Ovary (tissue), 3 donors: ENCODE data around the gene APBA1.

Experiments used
- CTCF ChIP-seq, 3 donors: fragments of 450-650 bp in 2 of 3; fragments of 200-600 bp in 1 of 3; IDR thresholded peaks; one replicate each; pipeline versions ENCODE4 v1.5.1 to v1.8.0; 2016 to 2022; ENCODE audit warnings: antibody characterized with exemption in 3 of 3, mild to moderate bottlenecking in 1 of 3
- EP300 ChIP-seq: sonication (generic); formaldehyde crosslinking; IDR thresholded peaks from one replicate; pipeline ENCODE4 v1.6.1; 2017; ENCODE audit warnings: antibody characterized with exemption
- donor health status: DM: no; HTN: no; CAD: no.

GRCh38 chr9:69502671-69503301, 169.4 kb downstream of the APBA1 start:
- TF ChIP-seq CTCF (IDR thresholded peaks at IDR 0.05) (no peak), EP300 (no peak)
